Hippocampal formation (tissue), 2 donors: ENCODE data around the gene CGNL1.

Experiments
- DNase-seq, 2 donors: peaks; one replicate each; lab custom pipeline; 2025; lab: John Stamatoyannopoulos, UW

The CGNL1 gene, protein sequence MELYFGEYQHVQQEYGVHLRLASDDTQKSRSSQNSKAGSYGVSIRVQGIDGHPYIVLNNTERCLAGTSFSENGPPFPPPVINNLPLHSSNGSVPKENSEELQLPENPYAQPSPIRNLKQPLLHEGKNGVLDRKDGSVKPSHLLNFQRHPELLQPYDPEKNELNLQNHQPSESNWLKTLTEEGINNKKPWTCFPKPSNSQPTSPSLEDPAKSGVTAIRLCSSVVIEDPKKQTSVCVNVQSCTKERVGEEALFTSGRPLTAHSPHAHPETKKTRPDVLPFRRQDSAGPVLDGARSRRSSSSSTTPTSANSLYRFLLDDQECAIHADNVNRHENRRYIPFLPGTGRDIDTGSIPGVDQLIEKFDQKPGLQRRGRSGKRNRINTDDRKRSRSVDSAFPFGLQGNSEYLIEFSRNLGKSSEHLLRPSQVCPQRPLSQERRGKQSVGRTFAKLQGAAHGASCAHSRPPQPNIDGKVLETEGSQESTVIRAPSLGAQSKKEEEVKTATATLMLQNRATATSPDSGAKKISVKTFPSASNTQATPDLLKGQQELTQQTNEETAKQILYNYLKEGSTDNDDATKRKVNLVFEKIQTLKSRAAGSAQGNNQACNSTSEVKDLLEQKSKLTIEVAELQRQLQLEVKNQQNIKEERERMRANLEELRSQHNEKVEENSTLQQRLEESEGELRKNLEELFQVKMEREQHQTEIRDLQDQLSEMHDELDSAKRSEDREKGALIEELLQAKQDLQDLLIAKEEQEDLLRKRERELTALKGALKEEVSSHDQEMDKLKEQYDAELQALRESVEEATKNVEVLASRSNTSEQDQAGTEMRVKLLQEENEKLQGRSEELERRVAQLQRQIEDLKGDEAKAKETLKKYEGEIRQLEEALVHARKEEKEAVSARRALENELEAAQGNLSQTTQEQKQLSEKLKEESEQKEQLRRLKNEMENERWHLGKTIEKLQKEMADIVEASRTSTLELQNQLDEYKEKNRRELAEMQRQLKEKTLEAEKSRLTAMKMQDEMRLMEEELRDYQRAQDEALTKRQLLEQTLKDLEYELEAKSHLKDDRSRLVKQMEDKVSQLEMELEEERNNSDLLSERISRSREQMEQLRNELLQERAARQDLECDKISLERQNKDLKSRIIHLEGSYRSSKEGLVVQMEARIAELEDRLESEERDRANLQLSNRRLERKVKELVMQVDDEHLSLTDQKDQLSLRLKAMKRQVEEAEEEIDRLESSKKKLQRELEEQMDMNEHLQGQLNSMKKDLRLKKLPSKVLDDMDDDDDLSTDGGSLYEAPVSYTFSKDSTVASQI

DNA sequence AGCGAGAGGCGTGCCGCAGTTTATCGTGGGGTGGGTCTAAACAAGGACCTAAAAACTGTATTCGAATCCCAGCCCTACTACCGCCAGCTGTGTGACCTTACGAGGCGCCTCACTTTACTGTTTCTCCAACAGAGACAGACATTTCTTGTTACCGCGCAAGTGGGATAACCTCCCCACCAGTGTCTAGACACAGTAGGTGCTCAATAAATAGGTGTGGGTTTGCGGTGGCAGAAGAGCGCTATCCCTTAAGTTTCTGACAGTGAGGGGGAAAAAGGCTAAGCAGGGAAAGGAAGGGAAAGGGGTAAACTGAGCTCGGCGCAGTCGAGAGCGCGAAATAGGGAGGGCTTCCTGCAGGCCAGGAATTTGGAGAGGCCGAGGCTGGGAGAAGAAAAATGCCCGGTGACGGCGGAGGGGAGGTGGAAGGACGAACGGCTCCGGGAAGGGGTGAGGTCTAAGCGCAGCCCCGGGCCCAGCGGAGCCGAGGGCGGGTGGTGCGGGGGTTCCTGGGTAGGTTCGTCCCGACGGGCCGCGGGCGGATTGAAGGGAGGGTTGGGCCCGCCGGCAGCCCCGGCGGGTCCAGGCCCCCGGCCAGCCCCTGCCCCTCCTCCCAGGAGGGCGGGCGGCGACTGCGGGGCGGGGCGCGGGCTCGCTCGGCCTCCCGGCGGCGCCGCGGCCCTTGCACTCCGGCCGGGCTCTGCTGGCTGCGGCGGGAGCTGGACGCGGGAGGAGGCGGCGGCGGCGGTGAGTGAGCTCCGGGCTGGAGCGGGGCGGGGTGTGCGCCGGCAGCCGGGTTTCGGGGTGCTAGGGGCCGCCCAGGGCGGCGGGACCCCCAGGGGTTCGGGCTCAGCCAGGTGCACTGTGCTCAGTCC, at the start of gene CGNL1:
CGNL1 (plus strand) TSS at position 679 of the 869 bp plus-strand sequence. CDS start 61,495 bp downstream, outside the sequence.
- DNase-seq, result no peak

DNA sequence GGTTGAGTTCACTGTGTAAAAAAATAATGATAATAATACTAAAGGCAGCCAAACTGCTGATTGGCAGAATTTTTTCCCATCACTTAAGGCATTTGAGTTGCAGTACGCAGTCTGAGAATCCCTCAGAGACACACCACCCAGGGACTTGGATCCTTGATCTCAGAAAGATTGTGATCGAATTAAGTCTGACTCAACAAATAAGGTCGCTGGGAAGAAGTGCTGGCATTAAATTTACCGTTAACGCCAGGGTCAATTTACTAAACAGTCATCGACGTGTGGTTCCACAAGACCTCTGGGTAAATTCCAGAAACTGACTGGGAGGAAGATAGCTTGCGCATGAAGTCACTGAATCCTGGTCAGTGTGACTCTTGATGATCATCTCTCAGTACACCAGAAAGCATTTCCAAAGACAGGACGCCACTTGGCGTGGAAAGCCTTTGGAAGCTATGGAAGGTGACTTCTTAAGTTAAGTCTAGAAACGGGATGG, 48.3 kb upstream of the CGNL1 start:
- no peak for DNase-seq

DNA sequence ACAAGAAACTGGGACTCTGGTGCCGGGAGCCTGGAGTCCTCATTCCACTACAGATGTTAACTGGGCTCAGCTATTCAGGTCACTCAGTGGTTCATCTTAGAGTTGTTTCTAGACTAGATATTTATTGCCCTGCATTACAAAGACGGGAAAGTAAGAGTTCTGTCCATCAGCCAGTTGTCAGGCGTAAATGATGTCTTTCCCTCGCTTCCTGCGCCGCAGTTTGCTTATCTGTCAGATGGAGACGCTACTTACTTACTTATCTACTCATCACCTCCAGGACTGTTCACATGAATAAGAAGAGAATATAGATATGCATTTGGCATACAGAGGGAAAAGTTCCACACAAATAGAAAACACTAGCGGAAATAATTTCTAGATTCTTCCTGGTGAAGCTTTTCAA, 47.8 kb upstream of the CGNL1 start:
- no peak for DNase-seq

DNA sequence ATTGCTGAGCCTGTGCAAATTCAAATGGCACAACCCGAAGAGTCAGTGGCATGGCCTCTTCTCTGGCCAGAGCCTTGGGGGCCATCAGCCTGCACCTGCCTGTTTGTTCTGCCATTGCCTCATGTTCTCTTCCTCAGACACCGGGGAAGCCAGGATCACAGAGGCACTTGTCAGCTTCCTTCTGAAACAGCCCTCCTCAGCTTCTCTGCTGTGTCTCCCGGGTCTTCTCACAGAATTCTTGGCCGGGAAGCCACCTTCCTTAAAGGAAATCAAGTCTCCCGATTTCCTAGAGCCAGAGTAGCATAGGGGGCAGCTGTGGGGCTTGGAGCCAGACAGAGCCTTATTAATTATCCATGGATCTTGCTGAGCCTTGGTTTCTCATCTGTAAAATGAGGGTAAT, 47.4 kb upstream of the CGNL1 start:
- no peak for DNase-seq

DNA sequence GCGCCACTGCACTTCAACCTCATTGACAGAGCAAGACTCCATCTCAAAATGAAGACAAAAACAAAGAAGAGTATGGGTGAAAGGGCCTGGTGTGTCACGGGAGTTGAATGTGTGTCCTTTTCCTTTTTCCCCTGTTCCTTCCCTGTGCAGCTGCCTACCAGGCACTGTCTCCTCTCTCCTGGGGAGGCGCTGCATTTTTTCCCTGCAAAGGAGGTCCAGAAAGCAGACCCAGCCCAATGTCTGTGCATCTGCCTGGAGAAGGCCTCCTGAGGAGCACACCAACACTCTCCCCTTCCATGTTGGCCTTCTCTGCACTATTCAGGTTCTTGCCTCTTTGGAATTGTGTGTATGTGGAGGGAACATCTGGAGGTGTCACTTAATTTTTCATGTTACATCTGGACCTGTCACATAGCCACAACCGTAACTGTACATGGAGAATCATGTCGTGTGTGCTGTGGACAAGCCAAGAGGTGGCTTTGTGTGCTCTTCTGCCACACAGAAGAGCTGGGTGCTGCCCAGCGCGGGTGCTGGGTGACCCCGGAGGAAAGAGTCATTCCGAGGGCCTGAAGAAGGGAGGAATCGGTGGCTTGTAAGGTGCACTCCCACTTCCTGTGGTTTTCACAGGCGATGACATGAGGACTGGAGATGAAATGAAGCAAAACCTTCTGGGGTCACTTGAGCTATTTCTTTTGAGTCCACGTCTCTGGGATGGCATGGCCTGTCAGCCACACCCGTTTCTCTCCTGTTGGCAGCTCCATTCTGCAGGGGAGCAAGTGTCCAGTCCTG, 46.5 kb upstream of the CGNL1 start:
- DNase-seq, result no peak

DNA sequence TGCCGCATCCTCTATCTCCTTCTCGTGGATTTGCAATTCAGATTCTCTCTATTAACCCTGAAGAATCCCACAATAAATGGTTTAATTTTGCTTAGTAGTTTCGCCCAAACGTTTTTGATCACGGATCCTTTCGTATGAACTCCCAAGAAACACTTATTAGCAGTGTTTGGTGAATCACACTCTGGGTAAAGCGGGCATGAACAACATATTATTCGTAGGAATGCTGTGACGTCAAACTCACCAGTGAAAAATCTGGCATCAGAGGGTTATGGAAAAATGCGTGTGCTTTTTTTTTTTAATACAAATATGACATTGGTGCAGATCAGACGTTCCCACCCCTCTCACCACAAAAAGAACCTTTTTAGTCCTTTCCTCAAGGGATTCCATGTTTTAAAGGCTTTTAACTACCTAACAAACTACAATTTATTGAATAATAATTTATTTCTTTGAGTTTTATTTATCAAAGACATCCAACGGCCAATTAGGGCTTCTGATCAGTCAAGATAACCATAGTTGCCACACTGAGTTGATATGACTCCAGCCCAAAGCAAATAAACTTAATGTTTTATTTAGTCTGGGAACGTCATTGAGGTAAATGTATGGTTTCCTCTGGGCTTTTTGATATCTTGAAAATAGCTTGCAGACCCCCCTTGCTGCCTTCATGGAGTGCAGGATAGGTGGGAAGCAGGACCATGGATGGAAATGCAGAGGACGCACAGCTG, 45.5 kb upstream of the CGNL1 start:
- DNase-seq, result no peak

DNA sequence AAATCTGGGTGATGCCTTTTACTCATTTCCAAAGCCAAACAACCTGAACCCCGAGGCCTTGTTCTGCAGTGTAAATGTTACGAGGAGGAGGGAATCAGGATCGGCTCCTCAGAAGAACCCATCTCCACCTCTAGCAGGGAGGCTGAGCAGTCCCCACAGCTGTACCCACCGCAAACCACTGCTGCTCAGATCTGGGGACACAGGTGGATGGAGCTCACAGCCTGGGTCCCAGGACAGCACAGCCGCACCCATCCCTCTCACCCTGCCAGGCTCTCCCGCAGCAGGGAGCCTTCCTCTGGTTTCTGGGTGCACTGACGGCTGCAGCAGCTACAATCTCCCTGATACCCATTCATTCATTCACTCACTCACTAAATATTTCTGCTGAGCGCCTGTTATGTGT, 44.0 kb upstream of the CGNL1 start:
- DNase-seq, result no peak

DNA sequence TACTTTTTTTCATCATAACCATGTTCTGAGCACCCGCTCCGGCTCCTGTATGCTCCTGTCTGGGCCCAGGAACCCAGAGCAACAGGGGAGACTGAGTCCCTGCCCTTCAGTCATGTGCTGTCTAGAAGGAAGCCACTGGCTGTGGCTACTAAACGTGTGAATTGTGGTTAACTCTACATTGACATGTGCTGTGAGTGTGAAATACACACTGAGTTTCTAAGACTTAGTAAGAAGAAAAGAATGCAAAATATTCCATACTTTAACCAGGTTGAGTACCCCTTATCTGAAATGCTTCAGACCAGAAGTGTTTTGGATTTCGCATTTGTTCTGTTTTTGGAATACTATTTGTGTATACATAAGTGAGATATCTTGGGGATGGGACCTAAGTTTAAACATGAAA, 42.8 kb upstream of the CGNL1 start:
- no peak for DNase-seq

DNA sequence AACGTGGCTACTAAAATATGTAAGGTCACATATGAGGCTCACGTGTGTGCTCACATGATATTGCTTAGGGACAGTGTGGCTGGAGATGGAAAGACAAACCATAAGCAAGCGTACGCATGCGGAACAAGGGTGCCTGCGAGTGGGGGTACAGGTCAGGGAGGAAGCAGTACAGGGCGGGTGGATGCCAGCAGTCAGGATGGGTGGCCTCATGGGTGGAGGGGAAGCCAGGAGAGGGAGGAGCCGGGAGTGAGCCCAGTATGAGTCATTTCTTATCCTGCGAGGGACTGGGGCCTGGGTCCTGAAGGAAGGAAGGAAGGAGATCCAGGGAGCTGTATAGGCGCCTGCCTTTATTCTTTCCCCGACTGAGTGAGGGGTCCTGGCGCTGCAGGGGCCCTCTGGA, 42.0 kb upstream of the CGNL1 start:
- DNase-seq, result no peak

DNA sequence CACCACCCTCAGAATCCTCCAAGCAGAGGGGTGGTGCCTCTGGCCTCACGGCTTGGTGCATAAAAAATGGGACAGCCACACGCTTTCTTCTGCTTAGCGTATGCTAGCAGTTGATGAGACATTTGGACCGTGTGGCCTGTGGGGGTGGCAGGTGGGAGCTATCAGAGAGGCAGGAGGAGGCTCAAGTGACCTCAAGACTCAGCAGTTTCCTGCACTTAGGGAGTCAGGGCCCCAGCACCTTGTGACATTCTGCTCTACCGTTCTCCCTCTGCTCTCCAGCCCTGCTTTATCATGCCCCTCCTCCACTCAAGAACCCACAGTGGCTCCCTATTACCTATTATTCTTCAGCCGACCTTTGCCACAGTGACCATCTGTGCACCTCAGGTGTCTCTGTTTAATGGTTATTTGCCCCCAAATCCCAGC, 41.0 kb upstream of the CGNL1 start:
- DNase-seq, result no peak

DNA sequence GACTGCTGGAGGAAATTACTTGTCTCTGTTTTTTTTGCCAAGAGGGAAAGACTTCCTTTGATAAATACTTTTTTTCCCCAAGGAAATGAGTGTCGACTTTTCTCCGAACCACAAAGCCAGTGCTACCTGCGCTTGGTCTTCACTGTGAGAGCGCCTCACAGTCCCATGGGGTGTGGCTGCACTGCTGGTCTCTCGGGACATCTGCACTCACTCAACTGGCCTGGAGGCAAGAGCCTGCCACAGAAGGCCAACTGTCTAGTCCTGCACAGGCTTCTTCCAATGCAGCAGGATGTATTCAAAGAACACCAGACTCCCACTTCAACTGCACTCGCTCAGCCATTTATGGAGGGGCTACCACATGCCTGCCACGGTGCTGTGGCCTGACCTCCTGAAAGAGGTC, 40.6 kb upstream of the CGNL1 start:
- DNase-seq, result no peak

DNA sequence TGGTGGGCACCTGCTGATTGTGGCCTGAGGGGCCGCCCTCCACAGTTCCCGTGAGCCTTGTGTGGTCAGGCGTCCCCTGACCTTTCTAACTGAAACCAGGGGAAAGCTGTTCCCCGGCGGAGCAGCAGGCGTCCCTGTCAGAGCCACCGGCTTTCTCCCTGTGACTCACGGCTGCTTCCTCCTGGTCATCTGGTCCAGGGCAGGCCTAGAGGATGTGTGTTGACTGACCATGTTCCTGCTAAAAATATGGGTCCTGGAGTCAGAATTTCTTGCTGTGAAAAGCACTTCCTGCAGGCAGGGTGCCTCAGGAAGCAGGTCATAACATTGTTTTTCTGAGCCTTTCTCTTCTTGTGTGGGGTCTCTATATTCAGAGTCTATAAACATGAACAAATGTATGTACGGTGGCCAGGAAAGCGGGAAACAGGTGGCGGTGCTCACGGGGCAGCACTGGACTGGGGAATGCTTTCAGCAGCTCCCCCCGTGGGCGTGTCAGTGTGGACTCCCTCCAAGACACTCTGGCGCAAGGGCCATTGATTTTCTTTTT, 38.4 kb upstream of the CGNL1 start:
- no peak for DNase-seq

DNA sequence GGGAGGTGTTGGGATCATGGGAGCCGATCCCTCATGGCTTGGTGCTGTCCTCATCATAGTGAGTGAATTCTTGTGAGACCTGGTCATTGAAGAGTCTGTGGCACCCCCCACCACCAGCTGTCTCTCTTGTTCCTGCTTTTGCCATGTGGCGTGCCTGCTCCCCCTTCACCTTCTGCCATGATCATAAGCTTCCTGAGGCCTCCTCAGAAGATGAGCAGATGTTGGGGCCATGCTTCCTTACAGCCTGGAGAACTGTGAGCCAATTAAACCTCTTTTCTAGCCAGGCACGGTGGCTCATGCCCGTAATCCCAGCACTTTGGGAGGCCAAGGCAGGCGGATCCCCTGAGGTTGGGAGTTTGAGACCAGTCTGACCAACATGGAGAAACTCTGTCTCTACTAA, 37.0 kb upstream of the CGNL1 start:
- DNase-seq, result no peak

DNA sequence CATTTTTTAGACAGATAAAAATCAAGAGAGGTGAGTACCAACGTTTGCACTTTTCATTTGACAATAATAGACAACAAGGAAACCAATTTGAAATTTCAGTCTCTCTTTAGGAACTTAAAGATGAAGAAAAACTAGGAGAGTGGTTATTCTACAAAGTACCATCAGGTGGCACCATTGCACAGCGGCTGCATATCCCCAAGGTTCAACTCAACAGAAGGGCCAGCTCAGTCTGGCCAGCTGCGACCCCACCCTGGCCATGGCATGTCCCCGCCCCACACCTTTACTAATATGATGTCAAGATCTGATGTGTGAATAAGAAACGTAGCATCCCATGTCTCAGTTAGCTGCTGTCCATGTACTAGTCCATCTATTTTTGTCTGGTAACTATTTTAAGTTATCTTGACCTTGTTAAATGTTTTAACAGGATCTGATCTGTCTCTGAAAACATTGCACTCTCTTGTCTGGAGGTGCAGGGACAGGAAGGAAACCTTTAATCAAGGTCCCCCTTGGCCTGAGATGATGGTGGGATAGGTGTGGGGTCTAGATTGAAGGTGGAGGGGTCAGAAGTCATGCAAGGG, 35.5 kb upstream of the CGNL1 start:
- DNase-seq, result peak; percentile 23 to 65

DNA sequence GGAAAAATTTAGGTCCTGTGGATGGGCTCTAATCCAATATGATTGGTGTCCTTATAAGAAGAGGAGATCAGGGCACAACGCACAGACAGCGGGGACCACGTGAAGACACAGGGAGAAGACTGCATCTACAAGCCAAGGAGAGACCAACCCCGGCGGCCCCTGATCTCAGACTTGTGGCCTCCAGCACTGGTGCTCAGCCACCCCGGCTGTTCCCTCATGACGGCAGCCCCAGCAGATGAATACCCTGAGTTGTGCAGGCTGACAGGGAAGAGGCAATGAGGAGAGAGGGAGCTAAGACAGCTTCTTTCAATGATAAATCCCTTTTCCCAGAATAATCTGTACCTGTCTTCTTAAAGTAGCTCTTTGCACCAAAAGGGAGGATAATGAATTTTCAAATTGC, 33.3 kb upstream of the CGNL1 start:
- DNase-seq, result no peak

DNA sequence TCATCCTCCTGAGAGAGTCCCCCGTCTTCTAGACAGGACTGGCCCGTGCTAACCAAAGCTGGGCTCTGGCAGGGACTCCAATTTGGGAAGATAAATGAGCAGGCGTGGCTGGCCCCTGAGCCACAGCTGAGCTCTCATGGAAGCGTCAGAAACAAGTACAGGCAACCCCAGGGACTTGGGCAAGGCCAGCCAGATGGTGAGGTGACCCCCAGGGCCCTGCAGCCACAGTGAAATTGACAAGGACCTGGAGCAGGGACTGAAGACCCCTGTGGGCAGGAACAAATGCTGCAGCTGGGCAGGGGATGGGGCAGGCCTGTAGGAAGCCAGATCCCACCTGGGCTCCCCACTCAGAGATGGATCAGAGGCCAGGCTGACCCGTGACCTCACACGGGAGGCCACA, 32.8 kb upstream of the CGNL1 start:
- no peak for DNase-seq

DNA sequence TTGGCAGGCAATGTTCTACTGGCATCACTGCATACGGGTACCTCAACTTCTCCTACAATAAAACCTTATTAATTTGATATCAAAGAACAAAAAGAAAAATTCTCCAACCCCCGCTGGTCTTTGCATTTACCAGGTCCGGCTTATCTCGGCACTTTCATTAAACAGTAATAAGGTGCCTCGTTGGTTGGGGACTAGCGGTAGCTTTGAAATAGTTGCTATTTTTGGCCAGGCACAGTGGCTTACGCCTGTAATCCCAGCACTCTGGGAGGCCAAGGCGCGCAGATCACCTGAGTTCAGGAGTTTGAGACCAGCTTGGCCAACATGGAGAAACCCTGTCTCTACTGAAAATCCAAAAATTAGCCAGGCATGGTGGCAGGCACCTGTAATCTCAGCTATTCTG, 32.0 kb upstream of the CGNL1 start:
- DNase-seq, result no peak

DNA sequence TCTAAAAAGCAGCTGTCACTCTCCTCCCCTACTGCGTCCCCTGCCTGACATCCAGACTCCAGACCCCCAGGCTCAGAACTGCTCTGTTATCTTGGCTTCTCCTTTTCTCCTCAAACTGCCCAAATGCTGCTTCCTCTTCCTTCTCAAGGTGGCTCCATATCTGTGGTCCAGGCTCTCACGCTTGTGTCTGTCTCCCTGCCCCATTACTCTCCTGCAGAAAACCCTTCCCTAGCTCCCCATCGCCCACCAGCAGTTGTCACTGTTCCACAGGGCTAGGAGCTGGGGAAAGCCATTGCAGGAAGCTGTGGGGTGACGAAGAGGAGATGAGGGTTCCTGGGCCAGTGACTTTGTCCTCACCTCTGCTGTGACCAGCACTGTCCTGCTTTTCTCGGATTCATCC, 30.7 kb upstream of the CGNL1 start:
- DNase-seq, result no peak

DNA sequence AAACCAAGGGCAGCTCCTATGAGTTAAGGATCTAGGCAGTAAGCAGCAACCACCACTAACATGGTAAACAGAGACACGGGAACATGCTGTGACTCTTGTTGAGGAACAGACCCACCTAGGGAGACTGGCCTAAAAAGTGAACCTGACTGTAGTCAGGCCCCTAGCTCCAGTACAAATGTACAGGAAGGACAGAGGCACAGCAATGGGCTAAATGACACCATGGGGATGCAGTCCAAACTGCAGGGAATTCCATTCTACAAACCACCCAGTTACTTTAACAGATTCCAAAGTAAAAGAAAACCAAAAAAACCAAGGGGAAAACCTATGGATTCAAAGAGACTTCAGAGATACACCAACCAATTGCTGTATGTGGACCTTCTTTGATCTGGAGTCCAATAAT, 28.2 kb upstream of the CGNL1 start:
- no peak for DNase-seq
